RWPE1 (cell line): ENCODE measurements around the gene PIK3AP1.
"Not testable (repeated sequence)": the region's sequence is repeated elsewhere in the genome, so short reads cannot be mapped to it uniquely, and the experiment has no call there.

Experiments
- CTCF ChIA-PET: fragments of 350-600 bp; sonication (Branson Sonifier 250); formaldehyde crosslinking; extraction: SDS; loops from one replicate; lab custom pipeline; 2021; lab: Yijun Ruan, JAX
- POLR2A ChIA-PET: fragments of 400-600 bp; formaldehyde crosslinking; extraction: SDS; loops from one replicate; lab custom pipeline; 2020; ENCODE audit warnings: antibody characterized with exemption; ENCODE audit not compliant: low non-redundant PET; lab: Yijun Ruan, JAX
- DNase-seq: peaks from one replicate; pipeline ENCODE4 v3.0.0; 2012; ENCODE audit warnings: low spot score
- H3K27ac ChIP-seq: fragments of 450-650 bp; 2 replicates; pipeline ENCODE4 v1.5.1; 2017
- TF ChIP-seq, protein P1 (sequence below): fragments of 450-650 bp; conservative IDR thresholded peaks from 2 replicates; pipeline ENCODE4 v1.5.1; 2017; ENCODE audit warnings: low read depth, mild to moderate bottlenecking

PIK3AP1 gene

GRCh38 chr10:96565774-96566173 lies 154.5 kb downstream of the PIK3AP1 start:
- no peak overlapping the region for H3K27ac ChIP-seq

DNA sequence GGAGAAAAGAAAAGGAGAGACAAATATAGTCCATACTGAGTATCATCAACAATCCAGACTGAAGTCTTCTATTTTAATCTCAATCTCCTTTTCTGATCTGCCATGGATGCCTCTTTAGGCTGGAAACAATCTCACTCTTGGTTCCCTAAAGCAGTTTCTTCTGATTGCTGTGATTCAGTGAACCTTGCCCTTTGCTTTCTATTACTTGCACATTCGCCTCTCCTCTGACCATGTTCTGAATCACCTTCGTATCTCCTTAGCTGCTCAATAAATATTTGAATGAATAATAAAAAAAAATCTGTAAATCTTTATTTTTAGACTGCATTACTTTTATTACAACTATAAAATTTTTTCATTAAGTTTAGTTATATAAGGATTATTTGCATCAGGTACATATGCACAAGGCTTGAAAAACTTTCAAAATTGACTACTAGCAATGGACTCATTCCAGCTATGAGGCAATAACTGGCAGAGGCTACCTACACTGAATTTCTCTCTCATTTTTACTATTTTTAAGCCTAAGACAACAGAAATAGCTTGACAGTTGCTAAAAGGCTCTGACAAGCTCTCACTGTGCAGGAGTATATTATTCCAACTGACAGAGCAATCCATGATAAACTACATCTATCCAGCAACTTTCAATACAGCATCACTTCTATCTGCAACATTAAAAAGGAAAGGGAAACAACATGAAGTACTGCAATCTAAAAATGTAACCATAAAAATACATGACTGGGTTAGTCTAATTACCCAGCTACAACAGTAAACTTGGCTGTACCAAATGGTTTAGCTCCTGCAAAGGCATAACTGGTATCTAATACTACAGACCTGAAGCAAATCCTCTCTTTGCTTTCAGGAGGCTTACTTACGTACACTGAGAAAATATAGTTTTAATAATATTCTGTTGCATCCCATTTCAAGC lies 159.1 kb downstream of the PIK3AP1 start:
- no peak for DNase-seq
- H3K27ac ChIP-seq = no peak overlapping the region
- ChIA-PET CTCF (interaction anchor here (0.6 to 0.7 kb wide), 3 partner anchors 48 to 1782 kb away, joined by 3 to 4 read pairs (median 4); partner anchors contain the start of gene TLL2), POLR2A (no interaction called here)
- TF ChIP-seq, protein P1, sequence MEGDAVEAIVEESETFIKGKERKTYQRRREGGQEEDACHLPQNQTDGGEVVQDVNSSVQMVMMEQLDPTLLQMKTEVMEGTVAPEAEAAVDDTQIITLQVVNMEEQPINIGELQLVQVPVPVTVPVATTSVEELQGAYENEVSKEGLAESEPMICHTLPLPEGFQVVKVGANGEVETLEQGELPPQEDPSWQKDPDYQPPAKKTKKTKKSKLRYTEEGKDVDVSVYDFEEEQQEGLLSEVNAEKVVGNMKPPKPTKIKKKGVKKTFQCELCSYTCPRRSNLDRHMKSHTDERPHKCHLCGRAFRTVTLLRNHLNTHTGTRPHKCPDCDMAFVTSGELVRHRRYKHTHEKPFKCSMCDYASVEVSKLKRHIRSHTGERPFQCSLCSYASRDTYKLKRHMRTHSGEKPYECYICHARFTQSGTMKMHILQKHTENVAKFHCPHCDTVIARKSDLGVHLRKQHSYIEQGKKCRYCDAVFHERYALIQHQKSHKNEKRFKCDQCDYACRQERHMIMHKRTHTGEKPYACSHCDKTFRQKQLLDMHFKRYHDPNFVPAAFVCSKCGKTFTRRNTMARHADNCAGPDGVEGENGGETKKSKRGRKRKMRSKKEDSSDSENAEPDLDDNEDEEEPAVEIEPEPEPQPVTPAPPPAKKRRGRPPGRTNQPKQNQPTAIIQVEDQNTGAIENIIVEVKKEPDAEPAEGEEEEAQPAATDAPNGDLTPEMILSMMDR = no peak

More at GRCh38 chr10:96565774-96566173, 154.5 kb downstream of the PIK3AP1 start:
- TF ChIP-seq, protein P1 = no peak
- ChIA-PET POLR2A (no interaction called here), CTCF (interaction anchor here (0.6 kb wide), 1 partner anchor 78 kb away, joined by 4 read pairs; no protein-coding TSS in a partner anchor)
- no peak for DNase-seq

GRCh38 chr10:96560489-96560888 lies 159.8 kb downstream of the PIK3AP1 start:
- H3K27ac ChIP-seq = no peak overlapping the region
- TF ChIP-seq, protein P1 = no peak
- CTCF ChIA-PET = interaction anchor here (0.7 kb wide), 1 partner anchor 88 kb away, joined by 3 read pairs; no protein-coding TSS in a partner anchor
- POLR2A ChIA-PET = no interaction called here
- DNase-seq = no peak

DNA sequence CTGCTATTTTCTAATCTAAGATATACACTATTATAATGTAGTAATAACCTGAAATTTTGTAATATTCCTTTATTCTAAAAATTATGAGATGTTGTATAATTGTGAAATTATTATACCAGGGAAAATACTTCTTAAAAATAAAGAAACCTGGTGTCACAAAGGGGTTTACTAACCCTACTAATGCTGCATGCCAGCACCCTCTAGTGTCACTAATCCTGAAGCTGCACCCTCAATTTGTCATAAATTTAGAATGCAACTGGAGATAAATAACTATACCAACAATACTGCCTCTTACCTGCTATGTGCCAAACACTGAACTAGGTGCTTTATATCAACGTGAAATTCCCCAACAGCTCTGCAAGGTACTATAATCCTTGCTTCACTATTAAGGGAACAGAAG lies 164.3 kb downstream of the PIK3AP1 start:
- H3K27ac ChIP-seq = no peak overlapping the region
- POLR2A ChIA-PET = no interaction called here
- DNase-seq = peak; percentile 8
- TF ChIP-seq, protein P1 = peak; percentile 24; the same call in 1 of the 2 replicates
- CTCF ChIA-PET = interaction anchor here (1.0 to 2.1 kb wide), 3 partner anchors 28 to 186 kb away, joined by 4 to 7 read pairs (median 4); no protein-coding TSS in a partner anchor

- DNase-seq = no peak
- POLR2A ChIA-PET = no interaction called here
- TF ChIP-seq, protein P1 = no peak
- H3K27ac ChIP-seq = no peak overlapping the region
- CTCF ChIA-PET = interaction anchor here (0.6 to 2.1 kb wide), 4 partner anchors 27 to 285 kb away, joined by 4 to 7 read pairs (median 4); no protein-coding TSS in a partner anchor
Observed at GRCh38 chr10:96555330-96555729, 165.0 kb downstream of the PIK3AP1 start.

DNA sequence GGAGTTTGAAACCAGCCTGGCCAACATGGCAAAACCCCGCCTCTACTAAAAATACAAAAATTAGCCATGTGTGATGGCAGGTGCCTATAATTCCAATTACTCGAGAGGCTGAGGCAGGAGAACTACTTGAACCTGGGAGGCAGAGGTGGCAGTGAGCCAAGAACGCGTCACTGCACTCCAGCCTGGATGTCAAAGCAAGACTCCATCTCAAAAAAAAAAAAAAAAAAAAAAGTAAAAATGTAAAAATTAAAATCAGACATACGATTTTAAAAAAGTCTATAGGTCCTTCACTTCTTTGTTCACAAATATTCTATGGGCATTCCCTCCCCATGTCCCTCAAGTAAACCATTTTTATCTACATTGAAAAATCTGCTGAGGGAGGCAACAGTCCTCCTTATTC lies 171.7 kb downstream of the PIK3AP1 start:
- no peak overlapping the region for H3K27ac ChIP-seq
- TF ChIP-seq, protein P1 = no peak
- POLR2A ChIA-PET = interaction anchor here (0.7 kb wide), 1 partner anchor 311 kb away, joined by 11 read pairs; no protein-coding TSS in a partner anchor
- CTCF ChIA-PET = no interaction called here
- DNase-seq = no peak

GRCh38 chr10:96545558-96545957 lies 174.8 kb downstream of the PIK3AP1 start:
- POLR2A ChIA-PET, H3K27ac ChIP-seq, DNase-seq: not testable (repeated sequence)
- CTCF ChIA-PET = interaction anchor here (0.6 to 1.5 kb wide), 2 partner anchors 13 to 1881 kb away, joined by 3 to 5 read pairs; no protein-coding TSS in a partner anchor
